ENCODE measurements around the gene TSPAN31. TPM values are rescaled to one million over a fixed set of nuclear protein-coding genes. Genes with fewer than 3 reads are reported as not detected.

TSPAN31 gene
- total RNA-seq, 1 donor: 7.9 TPM

DNA sequence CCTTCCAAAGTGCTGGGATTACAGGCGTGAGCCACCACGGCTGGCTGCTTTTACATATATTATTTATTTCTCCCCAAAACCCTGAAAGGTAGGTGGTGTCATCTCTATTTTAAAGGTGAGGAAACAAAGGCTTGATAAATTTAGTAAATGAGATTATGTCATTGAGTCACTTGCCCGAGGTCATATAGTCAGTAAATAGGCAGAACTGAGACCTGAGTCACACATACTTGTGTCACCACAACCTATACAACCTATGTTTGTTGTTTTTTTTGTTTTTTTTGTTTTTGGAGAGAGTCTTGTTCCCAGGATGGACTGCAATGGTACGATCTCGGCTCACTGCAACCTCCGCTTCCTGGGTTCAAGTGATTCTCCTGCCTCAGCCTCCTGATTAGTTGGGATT lies 50.5 kb downstream of the TSPAN31 start:
- no peak overlapping the region for H3K4me3 ChIP-seq (ENCODE audit: low read length)
- peaks cover 7% of the 10 kb centered on the region for H3K4me1 ChIP-seq (ENCODE audit: insufficient read depth, low read length)
- H3K27me3 ChIP-seq (ENCODE audit: insufficient read depth, low read length): no peaks in the 10 kb centered on the region
- no peaks in the 10 kb centered on the region for H3K9me3 ChIP-seq (ENCODE audit: low read depth, low read length)

- no peaks in the 10 kb centered on the region for H3K9me3 ChIP-seq (ENCODE audit: low read depth, low read length)
- no peak overlapping the region for H3K4me3 ChIP-seq (ENCODE audit: low read length)
- no peaks in the 10 kb centered on the region for H3K27me3 ChIP-seq (ENCODE audit: insufficient read depth, low read length)
- peaks cover 7% of the 10 kb centered on the region for H3K4me1 ChIP-seq (ENCODE audit: insufficient read depth, low read length)
Measured at GRCh38 chr12:57796996-57797395, 52.2 kb downstream of the TSPAN31 start.

GRCh38 chr12:57797933-57798332 lies 53.1 kb downstream of the TSPAN31 start:
- peaks cover 7% of the 10 kb centered on the region for H3K4me1 ChIP-seq (ENCODE audit: insufficient read depth, low read length)
- no peak overlapping the region for H3K4me3 ChIP-seq (ENCODE audit: low read length)
- no peaks in the 10 kb centered on the region for H3K9me3 ChIP-seq (ENCODE audit: low read depth, low read length)
- no peaks in the 10 kb centered on the region for H3K27me3 ChIP-seq (ENCODE audit: insufficient read depth, low read length)

Other genes starting within 250 kb of the TSPAN31 start
- 130 TPM for gene DDIT3, start 224.5 kb upstream of the TSPAN31 start, total RNA-seq
- 10.6 TPM for gene MBD6, start 222.2 kb upstream of the TSPAN31 start, total RNA-seq
- 52.2 TPM for gene DCTN2, start 197.8 kb upstream of the TSPAN31 start, total RNA-seq
- gene KIF5A, start 195.0 kb upstream of the TSPAN31 start, total RNA-seq: 0.21 TPM
- 26.0 TPM for gene PIP4K2C, start 153.8 kb upstream of the TSPAN31 start, total RNA-seq
- gene DTX3, start 140.2 kb upstream of the TSPAN31 start, total RNA-seq: 12.6 TPM
- 0.31 TPM for gene ARHGEF25, start 133.6 kb upstream of the TSPAN31 start, total RNA-seq
- gene B4GALNT1, start 111.8 kb upstream of the TSPAN31 start, total RNA-seq: under 0.01 TPM
- gene OS9, start 50.9 kb upstream of the TSPAN31 start, total RNA-seq: 166 TPM
- 7.6 TPM for gene AGAP2, start 6.3 kb upstream of the TSPAN31 start, total RNA-seq
- 9.2 TPM for gene CDK4, start 7.3 kb downstream of the TSPAN31 start, total RNA-seq
- 13.9 TPM for gene MARCHF9, start 10.1 kb downstream of the TSPAN31 start, total RNA-seq
- 1.3 TPM for gene CYP27B1, start 22.0 kb downstream of the TSPAN31 start, total RNA-seq
- 2.3 TPM for gene METTL1, start 27.1 kb downstream of the TSPAN31 start, total RNA-seq
- gene EEF1AKMT3, start 27.6 kb downstream of the TSPAN31 start, total RNA-seq: 1.7 TPM
- gene TSFM, start 37.7 kb downstream of the TSPAN31 start, total RNA-seq: 17.2 TPM
- 0.52 TPM for gene AVIL, start 73.7 kb downstream of the TSPAN31 start, total RNA-seq
- 60.2 TPM for gene CTDSP2, start 101.7 kb downstream of the TSPAN31 start, total RNA-seq
- gene ATP23, start 196.5 kb downstream of the TSPAN31 start, total RNA-seq: 10.4 TPM

Data from mononuclear cell (primary cell).